ENCODE data around the gene CUZD1.

- TF ChIP-seq CTCF (IDR thresholded peaks at IDR 0.05) (no peak), EP300 (IDR thresholded peaks at IDR 0.05; ENCODE audit: borderline replicate concordance in 1 of 2, low read depth in 1 of 2, low read length in 1 of 2) (no peak), FOXM1 (IDR thresholded peaks at IDR 0.05; ENCODE audit: low read depth) (no peak), ELF1 (IDR thresholded peaks at IDR 0.05) (no peak)
Measured at GRCh38 chr10:122830965-122831353, 14.7 kb downstream of the CUZD1 start.

Data from SK-N-SH (cell line).